D341Med (cell line): Measurements from ENCODE around the gene SYDE2.
"Not testable (repeated sequence)": the region's sequence is repeated elsewhere in the genome, so short reads cannot be mapped to it uniquely, and the experiment has no call there.

ENCODE experiments used
- DNase-seq: peaks from one replicate; pipeline ENCODE4 v3.0.0; 2012; ENCODE audit warnings: low spot score

Gene SYDE2, protein sequence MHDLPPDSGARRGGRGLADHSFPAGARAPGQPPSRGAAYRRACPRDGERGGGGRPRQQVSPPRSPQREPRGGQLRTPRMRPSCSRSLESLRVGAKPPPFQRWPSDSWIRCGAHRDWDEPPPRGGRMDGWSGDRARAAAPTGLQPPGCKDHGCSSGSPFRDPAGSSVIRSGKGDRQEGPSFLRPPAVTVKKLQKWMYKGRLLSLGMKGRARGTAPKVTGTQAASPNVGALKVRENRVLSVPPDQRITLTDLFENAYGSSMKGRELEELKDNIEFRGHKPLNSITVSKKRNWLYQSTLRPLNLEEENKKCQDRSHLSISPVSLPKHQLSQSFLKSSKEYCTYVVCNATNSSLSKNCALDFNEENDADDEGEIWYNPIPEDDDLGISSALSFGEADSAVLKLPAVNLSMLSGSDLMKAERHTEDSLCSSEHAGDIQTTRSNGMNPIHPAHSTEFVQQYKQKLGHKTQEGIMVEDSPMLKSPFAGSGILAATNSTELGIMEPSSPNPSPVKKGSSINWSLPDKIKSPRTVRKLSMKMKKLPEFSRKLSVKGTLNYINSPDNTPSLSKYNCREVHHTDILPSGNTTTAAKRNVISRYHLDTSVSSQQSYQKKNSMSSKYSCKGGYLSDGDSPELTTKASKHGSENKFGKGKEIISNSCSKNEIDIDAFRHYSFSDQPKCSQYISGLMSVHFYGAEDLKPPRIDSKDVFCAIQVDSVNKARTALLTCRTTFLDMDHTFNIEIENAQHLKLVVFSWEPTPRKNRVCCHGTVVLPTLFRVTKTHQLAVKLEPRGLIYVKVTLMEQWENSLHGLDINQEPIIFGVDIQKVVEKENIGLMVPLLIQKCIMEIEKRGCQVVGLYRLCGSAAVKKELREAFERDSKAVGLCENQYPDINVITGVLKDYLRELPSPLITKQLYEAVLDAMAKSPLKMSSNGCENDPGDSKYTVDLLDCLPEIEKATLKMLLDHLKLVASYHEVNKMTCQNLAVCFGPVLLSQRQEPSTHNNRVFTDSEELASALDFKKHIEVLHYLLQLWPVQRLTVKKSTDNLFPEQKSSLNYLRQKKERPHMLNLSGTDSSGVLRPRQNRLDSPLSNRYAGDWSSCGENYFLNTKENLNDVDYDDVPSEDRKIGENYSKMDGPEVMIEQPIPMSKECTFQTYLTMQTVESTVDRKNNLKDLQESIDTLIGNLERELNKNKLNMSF

DNA sequence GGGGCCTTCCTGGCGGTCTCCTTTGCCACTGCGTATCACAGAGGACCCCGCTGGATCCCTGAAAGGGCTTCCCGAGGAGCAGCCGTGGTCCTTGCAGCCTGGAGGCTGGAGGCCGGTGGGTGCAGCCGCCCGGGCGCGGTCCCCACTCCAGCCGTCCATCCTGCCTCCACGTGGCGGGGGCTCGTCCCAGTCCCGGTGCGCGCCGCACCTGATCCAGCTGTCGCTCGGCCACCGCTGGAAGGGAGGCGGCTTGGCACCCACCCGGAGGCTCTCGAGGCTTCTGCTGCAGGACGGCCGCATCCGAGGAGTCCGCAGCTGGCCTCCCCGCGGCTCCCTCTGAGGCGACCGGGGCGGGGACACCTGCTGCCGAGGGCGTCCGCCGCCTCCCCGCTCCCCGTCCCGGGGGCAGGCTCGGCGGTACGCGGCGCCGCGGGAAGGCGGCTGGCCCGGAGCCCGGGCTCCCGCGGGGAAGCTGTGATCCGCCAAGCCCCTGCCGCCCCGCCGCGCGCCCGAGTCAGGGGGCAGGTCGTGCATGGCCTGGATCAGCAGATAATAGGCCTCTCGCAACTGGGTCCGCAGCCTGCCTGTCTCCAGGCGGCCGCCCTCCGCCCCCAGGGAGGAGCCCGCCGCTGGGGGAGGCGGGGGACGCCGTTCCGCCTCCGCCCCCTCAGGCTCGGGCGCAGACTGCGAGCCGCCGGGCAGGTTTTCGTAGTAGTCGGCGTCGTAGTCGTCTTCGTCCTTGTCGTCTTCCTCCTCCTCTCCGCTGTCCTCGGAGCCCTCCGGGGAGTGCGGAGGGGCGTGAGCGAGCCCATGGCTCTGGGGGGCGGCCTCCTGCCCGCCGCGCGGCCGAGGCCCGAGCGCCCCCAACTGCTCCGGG is at the start of gene SYDE2:
Gene SYDE2, minus strand, starts transcription at position 554 of the 877 bp plus-strand sequence. Its CDS starts 20 bp downstream, at position 534.
- DNase-seq: peak; percentile 94

DNA sequence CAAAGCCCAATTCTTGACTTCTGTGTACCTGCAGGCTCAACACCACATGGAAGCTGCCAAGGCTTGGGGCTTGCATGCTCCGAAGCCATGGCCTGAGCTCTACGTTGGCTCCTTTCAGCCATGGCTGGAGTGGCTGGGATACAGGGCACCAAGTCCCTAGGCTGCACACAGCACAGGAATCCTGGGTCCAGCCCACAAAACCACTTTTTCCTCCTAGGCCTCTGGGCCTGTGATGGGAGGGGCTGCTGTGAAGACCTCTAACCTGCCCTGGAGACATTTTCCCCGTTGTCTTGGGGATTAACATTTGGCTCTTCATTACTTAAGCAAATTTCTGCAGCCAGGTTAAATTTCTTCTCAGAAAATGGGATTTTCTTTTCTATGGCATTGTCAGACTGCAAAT is 48.2 kb upstream of the SYDE2 start:
- not testable (repeated sequence) for DNase-seq

- DNase-seq: no peak
These were observed 45.1 kb upstream of the SYDE2 start for GRCh38 chr1:85245891-85246290.

DNA sequence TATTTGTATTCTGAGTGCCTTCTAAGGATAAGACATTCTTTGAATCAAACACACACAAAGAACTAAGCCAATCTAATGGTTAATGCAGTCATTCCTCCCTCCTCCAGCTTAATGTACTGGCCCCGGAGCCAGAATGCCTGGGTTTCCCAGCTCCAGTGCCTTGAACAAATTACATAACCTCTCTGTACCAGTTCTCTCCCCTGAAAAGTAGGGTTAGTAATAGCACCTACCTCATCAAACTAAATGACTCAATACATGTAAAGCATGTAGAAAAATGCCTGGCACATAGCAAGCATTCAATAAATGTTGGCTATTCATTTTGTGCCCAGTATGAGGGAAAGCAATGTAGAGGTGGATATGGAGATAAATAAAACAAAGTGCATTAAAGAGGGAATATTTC is 44.6 kb upstream of the SYDE2 start:
- no peak for DNase-seq

DNA sequence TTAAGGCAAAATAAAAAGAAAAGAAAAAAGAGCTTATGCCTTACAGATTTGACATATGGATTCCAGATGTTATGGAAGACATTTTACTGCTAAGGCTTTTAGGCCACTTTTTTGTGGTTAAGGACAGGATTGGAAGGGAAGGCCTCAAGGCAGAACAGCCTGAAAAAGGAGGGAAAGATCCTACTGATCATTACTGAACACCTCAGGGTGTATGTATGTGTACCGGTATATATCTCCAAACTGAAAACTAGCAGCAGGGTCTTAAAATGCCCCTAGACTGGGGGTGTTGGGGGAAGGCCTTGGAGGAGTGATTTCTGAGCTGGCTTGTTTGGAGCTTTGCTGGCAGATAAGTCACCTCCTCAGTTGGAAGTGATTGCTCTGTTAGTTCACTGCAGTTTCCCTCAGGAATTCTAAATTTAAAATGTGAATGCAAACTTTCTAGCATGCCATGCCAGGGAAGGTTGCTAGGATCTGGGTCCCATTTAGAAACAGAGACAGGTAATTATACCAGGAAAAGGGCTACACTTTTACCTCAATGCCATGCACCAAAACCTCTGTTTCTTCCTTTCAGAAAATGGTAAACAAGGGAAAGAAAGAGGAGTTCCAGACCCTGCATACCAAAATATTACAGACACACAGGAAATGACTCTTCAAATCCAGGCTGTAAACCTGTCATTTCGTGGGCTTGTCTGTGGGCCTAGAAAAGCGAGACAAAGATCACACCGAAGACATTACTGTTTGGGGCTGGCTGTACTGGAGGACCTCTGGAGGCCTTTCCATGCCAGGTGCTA is 43.6 kb upstream of the SYDE2 start:
- DNase-seq: no peak

DNA sequence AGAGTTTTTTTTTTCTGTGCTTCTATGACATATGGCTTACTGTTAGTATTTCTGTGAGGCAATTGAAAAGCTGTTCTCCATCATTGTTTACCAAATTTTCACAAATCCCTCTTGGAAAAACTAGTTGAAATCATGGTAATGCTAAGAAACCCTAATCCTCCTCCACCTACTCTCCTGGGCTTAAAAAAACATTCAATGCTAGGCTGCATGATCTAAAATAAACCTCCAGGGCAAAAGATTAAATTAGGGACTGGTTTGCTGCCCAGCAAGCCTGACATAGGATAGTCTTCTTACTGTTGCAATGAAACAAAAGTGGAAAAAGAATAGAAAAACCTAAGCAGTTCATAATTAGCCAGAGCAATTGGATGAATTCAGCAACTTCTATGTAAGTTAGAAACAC is 42.6 kb upstream of the SYDE2 start:
- no peak for DNase-seq

DNA sequence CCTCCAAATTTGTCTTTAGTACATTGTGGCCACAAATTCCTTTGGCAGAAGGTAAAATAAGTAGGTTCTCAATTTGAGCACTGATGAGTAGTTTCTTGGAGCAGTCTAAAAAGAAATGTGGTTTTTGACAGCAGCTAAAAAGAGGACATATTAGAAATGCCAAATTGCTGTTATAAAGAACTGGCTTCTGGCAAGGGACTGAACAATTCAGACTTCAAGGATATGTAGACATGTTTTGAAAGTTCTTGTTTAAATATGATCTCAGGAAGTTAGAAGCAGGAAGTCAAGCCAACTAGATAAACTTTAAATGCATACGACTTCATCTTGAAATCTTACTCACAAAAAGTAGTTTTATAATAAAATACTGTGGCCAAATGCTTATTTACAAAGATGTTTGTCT is 39.8 kb upstream of the SYDE2 start:
- DNase-seq: no peak

GRCh38 chr1:85240174-85240601 is 39.4 kb upstream of the SYDE2 start:
- DNase-seq: peak; percentile 65

GRCh38 chr1:85237613-85238012 is 36.8 kb upstream of the SYDE2 start:
- DNase-seq: no peak

DNA sequence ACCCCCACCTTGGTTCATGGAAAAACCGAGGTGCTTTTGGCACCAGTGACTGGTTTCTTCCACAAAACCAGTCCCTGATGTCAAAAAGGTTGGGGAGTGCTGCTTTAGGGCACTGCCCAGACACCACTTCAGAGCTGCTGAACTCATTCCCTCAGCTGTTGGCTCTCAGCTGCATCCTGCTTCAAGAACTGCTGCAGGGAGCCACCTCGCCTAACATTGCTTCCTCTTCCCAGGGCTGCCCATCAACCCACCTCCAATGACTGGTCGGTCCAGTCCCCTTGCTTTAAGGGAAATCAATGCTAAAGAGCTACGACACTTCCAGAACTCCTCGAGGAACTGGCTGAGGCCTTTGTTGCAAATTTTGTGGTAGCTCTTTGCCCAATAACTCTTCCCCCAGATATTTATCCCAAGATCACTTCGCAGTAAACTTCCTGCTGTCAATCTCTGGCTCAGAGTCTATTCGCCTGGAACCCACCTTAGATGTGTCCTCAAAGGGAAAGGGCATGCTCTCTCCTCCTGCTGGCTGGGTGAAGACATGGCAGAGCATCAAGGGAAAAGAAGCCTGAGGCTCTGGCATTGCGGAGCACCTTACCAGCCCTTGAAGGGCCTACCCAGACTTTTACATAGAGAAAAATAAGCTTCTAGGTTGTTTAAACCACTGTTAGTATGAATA is 29.6 kb upstream of the SYDE2 start:
- DNase-seq: peak; percentile 30

DNA sequence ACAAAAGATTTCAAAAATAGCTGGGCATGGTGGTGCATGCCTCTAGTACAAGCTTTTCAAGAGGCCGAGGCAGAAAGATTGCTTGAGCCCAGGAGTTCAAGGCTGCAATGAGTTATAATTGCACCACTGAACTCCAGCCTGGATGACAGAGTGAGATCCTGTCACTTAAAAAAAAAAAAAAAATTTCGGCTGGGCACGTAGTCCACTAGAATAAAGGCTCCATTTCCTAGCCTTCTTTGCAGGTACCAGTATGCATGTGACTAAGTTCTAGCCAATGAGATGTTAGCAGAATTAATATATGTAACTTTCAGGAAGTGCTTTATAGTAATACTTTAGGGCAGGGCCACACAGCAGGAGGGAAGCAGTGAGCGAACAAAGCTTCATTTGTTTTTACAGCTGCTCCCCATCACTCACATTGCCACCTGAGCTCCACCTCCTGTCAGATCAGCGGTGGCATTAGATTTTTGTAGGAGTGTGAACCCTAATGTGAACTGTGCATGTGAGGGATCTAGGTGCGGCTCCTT is 28.8 kb upstream of the SYDE2 start:
- DNase-seq: no peak

GRCh38 chr1:85228972-85229371 is 28.2 kb upstream of the SYDE2 start:
- no peak for DNase-seq

- no peak for DNase-seq
These were observed 25.0 kb upstream of the SYDE2 start for GRCh38 chr1:85225624-85226380.

GRCh38 chr1:85224734-85225623 is 24.2 kb upstream of the SYDE2 start:
- DNase-seq: no peak

DNA sequence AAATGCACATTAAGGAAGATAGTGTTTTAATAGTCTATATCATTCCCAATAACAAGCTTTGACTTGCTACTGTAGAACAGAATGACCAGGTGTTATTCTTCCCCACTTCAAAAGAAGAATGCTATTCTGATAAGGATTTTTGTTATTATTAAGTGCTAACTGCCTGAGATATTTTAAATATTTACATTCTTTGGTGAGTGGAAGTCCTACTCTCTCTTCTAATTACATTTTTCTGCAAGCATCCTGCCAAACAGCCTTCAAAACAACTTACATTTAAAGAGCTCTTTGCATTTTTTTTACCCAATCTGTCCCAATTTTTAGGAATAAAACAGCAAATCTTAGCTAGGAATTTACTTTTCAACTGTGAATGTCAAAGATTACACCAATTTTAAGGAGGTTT is 23.5 kb upstream of the SYDE2 start:
- DNase-seq: no peak

- DNase-seq: no peak
These were observed 22.5 kb upstream of the SYDE2 start for GRCh38 chr1:85223334-85223733.

- no peak for DNase-seq
These were observed 20.0 kb upstream of the SYDE2 start for GRCh38 chr1:85220756-85221201.
